ENCODE data around the gene TCEAL3.
A peak's percentile ranks its signal among the peaks of the same experiment; 100 is the strongest.

GRCh38 chrX:103630171-103630511, 22.4 kb downstream of the TCEAL3 start:
- TF ChIP-seq CTCF (IDR thresholded peaks at IDR 0.05) (peak in 1 of 6 experiments; percentile 24), POLR2A (IDR thresholded peaks at IDR 0.05) (no peak)
